ENCODE measurements around the gene HOXD1. TPM values are rescaled to one million over a fixed set of nuclear protein-coding genes. Genes with fewer than 3 reads are reported as not detected.

HOXD1 gene
- polyA plus RNA-seq, 1 donor: 2.6 TPM

DNA sequence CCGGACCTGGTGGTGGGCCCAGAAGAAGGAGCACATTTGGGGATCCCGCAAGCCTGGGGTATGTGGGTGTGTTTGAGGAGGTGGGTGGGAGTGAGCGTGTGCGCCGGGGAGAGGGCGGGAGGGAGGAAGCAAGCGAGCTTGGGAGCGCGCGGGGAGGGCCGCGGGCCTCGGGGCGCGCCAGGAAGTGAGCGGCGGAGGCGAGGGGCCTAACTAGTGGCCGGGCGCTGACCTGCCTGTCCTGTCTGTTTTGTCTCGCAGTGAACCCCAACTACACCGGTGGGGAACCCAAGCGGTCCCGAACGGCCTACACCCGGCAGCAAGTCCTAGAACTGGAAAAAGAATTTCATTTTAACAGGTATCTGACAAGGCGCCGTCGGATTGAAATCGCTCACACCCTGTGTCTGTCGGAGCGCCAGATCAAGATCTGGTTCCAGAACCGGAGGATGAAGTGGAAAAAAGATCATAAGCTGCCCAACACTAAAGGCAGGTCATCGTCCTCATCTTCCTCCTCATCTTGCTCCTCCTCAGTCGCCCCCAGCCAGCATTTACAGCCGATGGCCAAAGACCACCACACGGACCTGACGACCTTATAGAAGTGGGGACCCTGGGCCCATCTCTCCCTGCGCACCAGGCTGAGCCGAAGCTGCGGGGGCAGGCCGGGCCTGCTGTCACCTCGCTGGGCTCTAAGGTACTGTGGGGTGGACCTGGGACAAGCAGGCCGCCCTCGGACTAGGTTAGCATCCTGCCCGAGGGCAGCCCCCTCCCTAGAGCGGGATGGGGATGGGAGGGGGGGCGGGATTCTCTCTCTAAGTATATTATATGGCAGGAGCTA, 35.9 kb upstream of the HOXD1 start:
- no peak for DNase-seq (ENCODE audit: low read depth)

DNA sequence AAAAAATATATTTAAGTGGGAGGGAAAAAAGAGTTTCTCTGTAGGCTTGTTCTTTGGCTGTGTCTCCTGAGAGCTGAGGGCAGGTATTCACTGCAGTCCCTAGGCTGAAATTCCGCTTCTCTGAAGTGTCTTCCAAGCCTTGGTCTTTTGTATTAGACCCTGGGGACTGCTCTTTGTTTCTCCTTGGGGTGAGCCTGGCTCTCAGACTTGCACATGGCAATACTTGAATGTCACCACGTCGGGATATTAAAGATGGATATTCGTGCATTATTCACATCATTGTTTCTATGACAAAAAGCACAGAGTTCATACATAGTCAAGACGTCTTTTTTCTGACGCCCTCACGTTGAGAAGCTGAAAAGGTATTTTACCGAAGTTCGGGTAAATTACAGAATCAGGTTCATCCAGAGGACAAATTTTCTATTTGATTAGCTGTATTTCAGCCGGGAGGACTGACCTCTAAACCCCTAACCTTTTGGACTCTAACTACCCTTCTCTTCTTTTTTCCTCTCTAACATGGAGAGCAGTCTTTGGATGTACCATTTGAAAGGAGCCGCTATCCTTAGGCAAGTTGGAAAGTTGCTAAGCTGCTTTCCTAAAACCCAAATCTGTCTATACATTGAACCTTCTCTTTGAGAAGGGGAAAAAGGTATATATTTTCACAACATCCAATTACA, 33.8 kb upstream of the HOXD1 start:
- DNase-seq (ENCODE audit: low read depth): no peak

GRCh38 chr2:176155356-176156044, 33.0 kb upstream of the HOXD1 start:
- no peak for DNase-seq (ENCODE audit: low read depth)

GRCh38 chr2:176156301-176156806, 32.1 kb upstream of the HOXD1 start:
- no peak for DNase-seq (ENCODE audit: low read depth)

GRCh38 chr2:176156807-176157498, 31.5 kb upstream of the HOXD1 start, which contains the start of gene HOXD3:
Gene HOXD3, plus strand, starts transcription at chr2:176157307. Its CDS starts 11,808 bp downstream, at chr2:176169115.
- DNase-seq (ENCODE audit: low read depth): no peak

GRCh38 chr2:176157499-176158185, 30.8 kb upstream of the HOXD1 start:
- DNase-seq (ENCODE audit: low read depth): no peak

GRCh38 chr2:176158186-176158591, 30.3 kb upstream of the HOXD1 start:
- no peak for DNase-seq (ENCODE audit: low read depth)

DNA sequence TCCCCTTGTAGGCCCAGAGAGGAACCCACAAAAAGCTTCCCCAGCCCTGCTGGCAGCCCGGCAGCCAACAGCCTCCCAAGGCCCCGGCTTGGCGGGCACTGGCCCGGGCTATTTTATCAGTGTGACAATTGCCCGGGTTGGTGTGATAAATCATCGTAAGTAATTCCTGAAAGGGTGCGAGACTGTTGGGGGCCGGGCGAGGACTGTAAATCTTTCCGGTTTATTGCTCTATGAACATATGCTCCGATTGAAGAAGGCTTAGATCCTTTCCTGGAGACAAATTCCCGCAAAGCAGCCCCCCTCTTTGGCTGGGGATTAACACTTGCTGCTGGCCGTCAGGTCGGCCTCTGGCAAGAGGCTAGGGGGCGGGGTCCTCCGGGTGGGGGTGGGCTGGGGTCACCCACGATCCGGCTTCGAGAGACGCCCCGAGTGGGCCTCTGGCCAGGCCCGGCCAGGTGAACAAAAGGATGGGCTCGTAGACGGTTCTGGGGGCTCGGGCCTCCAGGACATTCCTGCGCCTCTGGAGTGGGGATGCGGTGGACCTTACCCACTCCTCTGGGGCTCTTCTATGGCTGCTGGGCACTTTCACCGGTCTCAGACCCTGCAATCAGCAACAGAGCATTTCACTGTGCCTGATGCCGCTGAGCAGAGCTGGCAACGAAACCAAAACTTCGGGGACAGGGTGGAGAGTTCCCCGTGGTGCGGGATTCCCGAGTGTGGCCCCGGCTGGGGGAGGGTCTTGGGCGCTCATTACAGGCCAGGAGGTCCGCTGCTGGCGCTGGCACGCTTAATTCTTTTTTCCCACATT, 29.4 kb upstream of the HOXD1 start:
- DNase-seq (ENCODE audit: low read depth): no peak

DNA sequence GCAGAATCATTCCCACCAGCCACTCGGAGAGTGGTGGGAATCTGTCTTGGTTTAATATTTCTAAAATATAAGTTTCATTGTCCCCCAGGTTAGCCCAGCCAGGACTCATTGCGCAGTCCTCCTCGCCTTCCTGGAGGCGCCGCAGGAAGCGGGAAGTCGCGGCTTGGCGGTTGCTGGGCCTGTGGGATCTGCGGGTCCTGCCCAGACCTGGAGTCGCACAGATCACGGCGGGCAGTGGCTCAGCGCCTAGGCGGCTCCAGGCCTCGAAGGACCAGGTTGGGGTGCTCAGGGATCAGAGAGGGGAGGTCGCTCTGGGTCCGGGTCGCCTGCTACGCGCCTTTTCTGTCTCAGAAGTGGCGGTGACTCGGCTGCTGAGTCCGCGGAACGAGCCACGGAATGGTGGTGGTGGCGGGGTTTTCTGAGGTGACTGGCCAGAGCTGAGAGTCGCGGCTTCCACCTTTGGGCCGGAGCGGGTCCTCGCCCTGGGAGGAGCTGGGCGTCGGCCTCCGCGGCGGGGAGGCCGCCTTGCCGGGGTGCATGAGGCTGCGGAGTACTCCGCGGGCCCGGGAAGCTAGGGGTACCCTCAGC, 28.7 kb upstream of the HOXD1 start:
- DNase-seq (ENCODE audit: low read depth): no peak

- no peak for DNase-seq (ENCODE audit: low read depth)
Observed at GRCh38 chr2:176160251-176160985, 28.1 kb upstream of the HOXD1 start.

- no peak for DNase-seq (ENCODE audit: low read depth)
Observed at GRCh38 chr2:176160986-176161824, 27.3 kb upstream of the HOXD1 start.

DNA sequence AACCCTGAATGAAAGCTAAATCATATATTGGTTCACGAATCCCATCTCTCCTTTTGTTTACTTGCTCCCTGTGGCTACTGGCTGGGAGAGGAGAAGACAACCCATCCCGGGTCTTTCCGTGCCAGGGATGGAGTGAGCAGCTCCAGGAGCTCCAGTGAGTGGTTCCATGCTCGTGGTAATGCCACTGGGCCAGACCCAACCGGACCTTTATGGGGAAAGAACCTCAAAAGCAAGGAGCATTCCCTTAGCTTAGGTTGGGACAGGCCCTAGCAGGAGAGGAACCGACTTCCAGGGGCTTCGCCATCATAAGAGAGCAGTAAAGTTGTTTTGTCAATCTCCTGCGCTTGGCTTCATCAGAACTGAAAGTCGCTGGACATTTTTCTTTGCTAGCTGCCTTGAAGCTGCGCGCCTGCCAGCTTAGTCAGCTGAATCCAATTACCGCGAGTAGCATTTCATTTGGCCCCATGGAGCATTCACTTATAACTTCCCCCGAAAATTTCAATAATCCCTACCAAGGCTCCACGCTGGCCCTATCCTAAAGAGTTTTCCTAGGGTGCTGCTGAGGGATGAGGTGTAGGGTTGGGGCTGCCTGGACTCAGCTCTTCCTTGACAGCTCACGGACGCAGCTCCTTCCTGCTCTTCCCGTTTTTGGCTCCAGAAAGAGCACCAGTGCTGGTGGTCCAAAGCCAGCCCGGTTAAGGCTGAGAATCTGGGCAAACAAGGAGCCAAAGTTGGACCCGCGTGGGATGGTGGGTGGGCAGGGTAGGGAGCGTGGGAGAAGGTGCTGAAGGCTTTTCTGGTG, 26.4 kb upstream of the HOXD1 start:
- DNase-seq (ENCODE audit: low read depth): peak; percentile 75

DNA sequence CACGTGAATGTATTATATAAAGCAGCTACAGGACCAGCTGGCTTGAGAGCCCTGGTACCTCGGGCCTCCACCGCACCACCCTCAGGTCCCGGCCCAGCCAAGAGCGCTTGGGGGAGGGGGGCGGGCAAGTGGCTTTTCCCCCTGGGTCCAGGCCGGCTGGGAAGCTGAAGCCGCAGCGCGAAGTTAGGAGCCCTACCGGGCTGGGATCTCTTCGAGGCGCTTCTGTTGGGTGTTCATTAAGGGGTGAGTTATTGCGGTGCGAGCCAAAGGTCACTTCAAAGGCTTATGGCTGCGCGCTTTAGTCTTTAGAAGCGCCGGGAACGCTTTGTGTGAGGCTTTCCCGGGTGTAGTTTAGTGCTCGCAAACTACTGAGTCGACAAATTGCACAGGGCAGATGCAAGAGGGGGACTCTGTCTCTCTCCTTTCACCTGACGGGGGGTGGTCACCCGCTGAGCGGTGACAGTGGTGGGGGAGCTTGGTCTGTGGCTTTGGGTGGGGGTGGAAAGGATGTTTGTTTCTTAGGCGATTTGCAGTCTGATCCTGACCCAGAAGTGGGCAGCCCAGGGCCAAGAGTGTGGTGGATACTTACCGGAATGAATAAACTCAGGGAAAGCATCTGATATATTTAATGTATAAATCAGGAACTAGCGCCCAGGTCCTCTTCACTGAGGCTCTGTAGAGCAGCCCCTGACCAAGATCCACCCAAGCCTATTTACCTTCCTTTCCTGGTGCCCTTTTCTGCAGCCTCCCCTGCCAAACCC, 25.4 kb upstream of the HOXD1 start:
- no peak for DNase-seq (ENCODE audit: low read depth)

GRCh38 chr2:176163672-176164056, 24.8 kb upstream of the HOXD1 start:
- DNase-seq (ENCODE audit: low read depth): no peak

GRCh38 chr2:176164201-176164600, 24.3 kb upstream of the HOXD1 start:
- DNase-seq (ENCODE audit: low read depth): no peak

DNA sequence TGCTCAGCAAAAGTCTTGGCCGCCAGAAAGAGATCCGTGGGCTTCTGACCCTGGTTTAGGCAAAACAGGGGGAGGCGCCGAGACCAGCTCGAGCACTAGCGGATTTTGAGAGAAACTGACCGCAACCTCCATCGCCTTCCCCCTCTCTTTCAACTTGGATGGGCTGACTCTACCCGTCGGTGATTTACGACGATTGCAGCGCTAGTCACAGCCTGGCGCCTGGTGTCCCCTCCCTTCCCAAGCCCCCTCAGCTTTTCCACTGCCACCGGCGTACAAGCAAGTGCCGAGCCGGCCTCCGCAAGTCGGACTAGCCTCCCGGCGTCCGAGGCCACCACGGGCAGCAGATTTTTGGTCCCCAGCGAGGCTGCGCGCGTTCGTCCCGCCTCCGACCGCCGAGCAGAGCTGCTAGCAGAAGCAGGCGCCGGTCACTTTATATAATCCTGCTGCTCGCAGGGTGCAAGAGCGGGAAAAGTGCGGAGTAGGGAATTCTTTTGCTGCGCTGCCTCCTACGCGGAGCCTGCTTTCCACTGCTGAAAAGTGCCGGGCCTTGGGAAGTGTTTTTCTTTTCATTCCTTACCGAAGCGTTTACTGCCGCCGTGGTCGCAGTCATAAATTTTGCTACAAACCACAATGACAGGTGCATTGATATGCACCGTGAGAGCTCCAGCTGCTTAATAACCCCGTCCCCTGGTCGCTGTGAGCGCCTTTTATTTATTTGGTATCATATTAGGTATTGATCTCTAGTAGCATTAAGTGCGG, 23.7 kb upstream of the HOXD1 start:
- DNase-seq (ENCODE audit: low read depth): no peak

Measured in forelimb muscle (tissue), 1 donor.